GM19324 (cell line): Measurements from ENCODE around the gene ACOT13.
"Not testable (repeated sequence)": the region's sequence is repeated elsewhere in the genome, so short reads cannot be mapped to it uniquely, and the experiment has no call there.

Source experiments
- ATAC-seq: cut with Tn5 transposase; IDR thresholded peaks from one replicate; pipeline ENCODE4 v1.9.1; 2021; ENCODE audit warnings: mild to moderate bottlenecking, moderate library complexity; ENCODE audit not compliant: unreplicated experiment, low FRiP score

The ACOT13 gene

GRCh38 chr6:24660105-24660504, 6.8 kb upstream of the ACOT13 start:
- no peak for ATAC-seq

- not testable (repeated sequence) for ATAC-seq
Measured at GRCh38 chr6:24661759-24662158, 5.1 kb upstream of the ACOT13 start.

GRCh38 chr6:24662236-24662635, 4.6 kb upstream of the ACOT13 start:
- ATAC-seq = no peak

GRCh38 chr6:24663189-24663588, 3.7 kb upstream of the ACOT13 start:
- no peak for ATAC-seq

- no peak for ATAC-seq
Measured at GRCh38 chr6:24664046-24664987, 2.6 kb upstream of the ACOT13 start.

- ATAC-seq = peak; percentile 29
Measured at GRCh38 chr6:24666097-24666640, 708 bp upstream of the ACOT13 start.

GRCh38 chr6:24667378-24667803, 514 bp downstream of the ACOT13 start:
- ATAC-seq = no peak

GRCh38 chr6:24668066-24668996, 1.5 kb downstream of the ACOT13 start:
- not testable (repeated sequence) for ATAC-seq

GRCh38 chr6:24668997-24669361, 2.1 kb downstream of the ACOT13 start:
- ATAC-seq = no peak

- ATAC-seq = not testable (repeated sequence)
Measured at GRCh38 chr6:24670492-24670891, 3.6 kb downstream of the ACOT13 start.

GRCh38 chr6:24671077-24671476, 4.2 kb downstream of the ACOT13 start:
- not testable (repeated sequence) for ATAC-seq

- ATAC-seq = no peak
Measured at GRCh38 chr6:24672620-24673182, 5.8 kb downstream of the ACOT13 start.

- no peak for ATAC-seq
Measured at GRCh38 chr6:24673625-24674024, 6.7 kb downstream of the ACOT13 start.

- ATAC-seq = not testable (repeated sequence)
Measured at GRCh38 chr6:24678792-24679352, 12.0 kb downstream of the ACOT13 start.

GRCh38 chr6:24680582-24680981, 13.7 kb downstream of the ACOT13 start:
- no peak for ATAC-seq

GRCh38 chr6:24683297-24684296, 16.7 kb downstream of the ACOT13 start:
- no peak for ATAC-seq

- ATAC-seq = no peak
Measured at GRCh38 chr6:24686408-24686807, 19.5 kb downstream of the ACOT13 start.

- ATAC-seq = no peak
Measured at GRCh38 chr6:24686946-24687345, 20.1 kb downstream of the ACOT13 start.

GRCh38 chr6:24689964-24690363, 23.1 kb downstream of the ACOT13 start:
- no peak for ATAC-seq
